Hematopoietic multipotent progenitor cell treated with erythropoietin and hydrocortisone succinate and interleukin-3 and kit ligand, for 4 days (in vitro differentiated cells): ENCODE measurements around the gene RPS2.

Experiments used
- DNase-seq: peaks from one replicate; pipeline ENCODE4 v3.0.0-alpha.2; 2015

Gene RPS2

GRCh38 chr16:1998852-1999801, 34.5 kb upstream of the RPS2 start:
- DNase-seq: no peak

GRCh38 chr16:1998360-1998835, 33.8 kb upstream of the RPS2 start:
- DNase-seq: no peak

GRCh38 chr16:1997494-1998359, 33.1 kb upstream of the RPS2 start:
- no peak for DNase-seq

GRCh38 chr16:1993731-1994131, 29.1 kb upstream of the RPS2 start:
- DNase-seq: no peak

- DNase-seq: no peak
Measured at GRCh38 chr16:1992704-1993317, 28.2 kb upstream of the RPS2 start.

- peak; percentile 97 for DNase-seq
Measured at GRCh38 chr16:1991948-1992703, 27.5 kb upstream of the RPS2 start.

- DNase-seq: no peak
Measured at GRCh38 chr16:1991588-1991947, 26.9 kb upstream of the RPS2 start.

- peak; percentile 40 for DNase-seq
Measured at GRCh38 chr16:1991135-1991551, 26.5 kb upstream of the RPS2 start.

GRCh38 chr16:1990351-1991134, 25.9 kb upstream of the RPS2 start:
- no peak for DNase-seq

- no peak for DNase-seq
Measured at GRCh38 chr16:1990101-1990350, 25.4 kb upstream of the RPS2 start.

GRCh38 chr16:1989209-1990100, 24.8 kb upstream of the RPS2 start, which contains the start of gene SYNGR3:
Gene SYNGR3, plus strand, starts transcription at chr16:1989970. Its CDS starts 133 bp downstream, at chr16:1990103.
- DNase-seq: no peak

- no peak for DNase-seq
Measured at GRCh38 chr16:1987198-1987597, 22.6 kb upstream of the RPS2 start.

GRCh38 chr16:1985466-1986150, 21.0 kb upstream of the RPS2 start:
- no peak for DNase-seq

- DNase-seq: no peak
Measured at GRCh38 chr16:1984347-1985225, 20.0 kb upstream of the RPS2 start.

GRCh38 chr16:1983544-1984346, 19.1 kb upstream of the RPS2 start, which contains the start of gene GFER:
Gene GFER, plus strand, starts transcription at chr16:1984193. Its CDS starts 26 bp downstream, at chr16:1984219.
- peak; percentile 94 for DNase-seq

- no peak for DNase-seq
Measured at GRCh38 chr16:1982991-1983543, 18.4 kb upstream of the RPS2 start.

GRCh38 chr16:1982013-1982433, 17.4 kb upstream of the RPS2 start:
- DNase-seq: no peak

GRCh38 chr16:1981398-1981836, 16.8 kb upstream of the RPS2 start, which contains the start of gene NOXO1:
Gene NOXO1, minus strand, starts transcription at chr16:1981469. Its CDS starts 290 bp downstream, at chr16:1981179.
- no peak for DNase-seq
